Ectodermal cell (in vitro differentiated cells): ENCODE measurements around the gene SDK1.
"Not testable (repeated sequence)": the region's sequence is repeated elsewhere in the genome, so short reads cannot be mapped to it uniquely, and the experiment has no call there.

Source experiments
- H3K27ac ChIP-seq: 2 replicates; pipeline ENCODE4 v1.7.0; 2013; ENCODE audit warnings: mild to moderate bottlenecking, low read depth, low read length; ENCODE audit not compliant: insufficient read depth, poor library complexity, severe bottlenecking
- H3K27me3 ChIP-seq: 2 replicates; pipeline ENCODE4 v1.7.0; 2013; ENCODE audit warnings: mild to moderate bottlenecking, low read length; ENCODE audit not compliant: insufficient read depth, control insufficient read depth, poor library complexity, severe bottlenecking
- H3K36me3 ChIP-seq: one replicate; pipeline ENCODE4 v1.7.0; 2013; ENCODE audit warnings: low read length; ENCODE audit not compliant: control insufficient read depth, insufficient read depth
- H3K4me1 ChIP-seq: one replicate; pipeline ENCODE4 v1.7.0; 2013; ENCODE audit warnings: low read length; ENCODE audit not compliant: control insufficient read depth, insufficient read depth
- H3K4me3 ChIP-seq: 2 replicates; pipeline ENCODE4 v1.7.0; 2013; ENCODE audit warnings: low read depth, low read length, control low read depth; ENCODE audit not compliant: insufficient read depth
- H3K9me3 ChIP-seq: 2 replicates; pipeline ENCODE4 v1.7.0; 2013; ENCODE audit warnings: mild to moderate bottlenecking, low read length, moderate library complexity; ENCODE audit not compliant: control insufficient read depth
- WGBS, 2 experiments: methylation state at CpG; one replicate each; pipeline ENCODE4 v1.1.7; 2013; ENCODE audit warnings: missing lambda C conversion rate in 2 of 2; 5-methylcytosine and 5-hydroxymethylcytosine counted together

Gene SDK1

GRCh38 chr7:3569643-3570042 lies 268.6 kb downstream of the SDK1 start:
- H3K4me1 ChIP-seq, result no peaks in the 10 kb centered on the region
- no peaks in the 10 kb centered on the region for H3K36me3 ChIP-seq
- 92 to 99% methylated on average over 3 of the region's 3 CpGs for WGBS, 2 experiments
- H3K27me3 ChIP-seq, result no peaks in the 10 kb centered on the region
- no peak overlapping the region for H3K27ac ChIP-seq
- H3K4me3 ChIP-seq, result no peak overlapping the region
- no peaks in the 10 kb centered on the region for H3K9me3 ChIP-seq

- WGBS, 2 experiments, result 90% methylated on average over 6 of the region's 6 CpGs
- no peak overlapping the region for H3K4me3 ChIP-seq
- no peaks in the 10 kb centered on the region for H3K4me1 ChIP-seq
- no peaks in the 10 kb centered on the region for H3K9me3 ChIP-seq
- no peaks in the 10 kb centered on the region for H3K27me3 ChIP-seq
- no peaks in the 10 kb centered on the region for H3K36me3 ChIP-seq
- H3K27ac ChIP-seq, result no peak overlapping the region
Measured at GRCh38 chr7:3573151-3573550, 272.1 kb downstream of the SDK1 start.

GRCh38 chr7:3574386-3574785 lies 273.3 kb downstream of the SDK1 start:
- no peak overlapping the region for H3K27ac ChIP-seq

GRCh38 chr7:3575753-3576531 lies 274.9 kb downstream of the SDK1 start:
- H3K4me3 ChIP-seq, result no peak overlapping the region
- 96 to 97% methylated on average over 7 of the region's 7 CpGs for WGBS, 2 experiments
- H3K27me3 ChIP-seq, result no peaks in the 10 kb centered on the region
- H3K27ac ChIP-seq, result no peak overlapping the region
- no peaks in the 10 kb centered on the region for H3K36me3 ChIP-seq
- no peaks in the 10 kb centered on the region for H3K9me3 ChIP-seq
- no peaks in the 10 kb centered on the region for H3K4me1 ChIP-seq

More at GRCh38 chr7:3574386-3574785, 273.3 kb downstream of the SDK1 start:
- WGBS, 2 experiments, result 91 to 98% methylated on average over 8 of the region's 9 CpGs
- Histone ChIP-seq H3K4me1 (no peaks in the 10 kb centered on the region), H3K27me3 (no peaks in the 10 kb centered on the region), H3K36me3 (no peaks in the 10 kb centered on the region), H3K4me3 (no peak overlapping the region), H3K9me3 (no peaks in the 10 kb centered on the region)

- H3K27me3 ChIP-seq, result no peaks in the 10 kb centered on the region
- no peaks in the 10 kb centered on the region for H3K4me1 ChIP-seq
- no peak overlapping the region for H3K27ac ChIP-seq
- no peaks in the 10 kb centered on the region for H3K9me3 ChIP-seq
- WGBS, 2 experiments, result 94 to 95% methylated on average over 6 of the region's 6 CpGs
- H3K4me3 ChIP-seq, result no peak overlapping the region
- no peaks in the 10 kb centered on the region for H3K36me3 ChIP-seq
Measured at GRCh38 chr7:3578399-3578798, 277.3 kb downstream of the SDK1 start.

- Histone ChIP-seq H3K4me1 (no peaks in the 10 kb centered on the region), H3K27ac (no peak overlapping the region), H3K4me3 (no peak overlapping the region), H3K36me3 (no peaks in the 10 kb centered on the region), H3K27me3 (no peaks in the 10 kb centered on the region), H3K9me3 (no peaks in the 10 kb centered on the region)
- WGBS, 2 experiments, result 88% methylated on average over 1 of the region's 1 CpG
Measured at GRCh38 chr7:3579638-3580219, 278.7 kb downstream of the SDK1 start.

GRCh38 chr7:3582145-3582544 lies 281.1 kb downstream of the SDK1 start:
- H3K27me3 ChIP-seq, H3K9me3 ChIP-seq: not testable (repeated sequence)

GRCh38 chr7:3585826-3586225 lies 284.8 kb downstream of the SDK1 start:
- no peaks in the 10 kb centered on the region for H3K36me3 ChIP-seq
- H3K4me1 ChIP-seq, result no peaks in the 10 kb centered on the region
- no peaks in the 10 kb centered on the region for H3K9me3 ChIP-seq
- no peak overlapping the region for H3K27ac ChIP-seq
- H3K27me3 ChIP-seq, result no peaks in the 10 kb centered on the region
- no peak overlapping the region for H3K4me3 ChIP-seq
- 44 to 52% methylated on average over 4 of the region's 4 CpGs for WGBS, 2 experiments

More at GRCh38 chr7:3582145-3582544, 281.1 kb downstream of the SDK1 start:
- not testable (repeated sequence) for H3K4me3 ChIP-seq, H3K4me1 ChIP-seq, H3K36me3 ChIP-seq, H3K27ac ChIP-seq

GRCh38 chr7:3588341-3588740 lies 287.3 kb downstream of the SDK1 start:
- WGBS, 2 experiments, result 91 to 93% methylated on average over 3 of the region's 3 CpGs
- H3K4me3 ChIP-seq, result no peak overlapping the region
- H3K27ac ChIP-seq, result no peak overlapping the region
- no peaks in the 10 kb centered on the region for H3K9me3 ChIP-seq
- H3K36me3 ChIP-seq, result no peaks in the 10 kb centered on the region
- no peaks in the 10 kb centered on the region for H3K27me3 ChIP-seq
- H3K4me1 ChIP-seq, result peaks cover 23% of the 10 kb centered on the region

- no peaks in the 10 kb centered on the region for H3K36me3 ChIP-seq
- no peaks in the 10 kb centered on the region for H3K9me3 ChIP-seq
- no peaks in the 10 kb centered on the region for H3K27me3 ChIP-seq
- WGBS, 2 experiments, result 90 to 97% methylated on average over 2 of the region's 2 CpGs
- H3K4me1 ChIP-seq, result peaks cover 24% of the 10 kb centered on the region
- H3K4me3 ChIP-seq, result no peak overlapping the region
- no peak overlapping the region for H3K27ac ChIP-seq
Measured at GRCh38 chr7:3589752-3590151, 288.7 kb downstream of the SDK1 start.
